ENCODE data around the gene JAZF1. TPM values are rescaled to one million over a fixed set of nuclear protein-coding genes. Genes with fewer than 3 reads are reported as not detected.

JAZF1 gene
- total and polyA plus RNA-seq, 9 of the 15 experiments (the other 6 are each of a cell fraction or from before 2014, with no cell fraction given): 0.04 to 0.64 (median 0.11) TPM; not detected in 3

DNA sequence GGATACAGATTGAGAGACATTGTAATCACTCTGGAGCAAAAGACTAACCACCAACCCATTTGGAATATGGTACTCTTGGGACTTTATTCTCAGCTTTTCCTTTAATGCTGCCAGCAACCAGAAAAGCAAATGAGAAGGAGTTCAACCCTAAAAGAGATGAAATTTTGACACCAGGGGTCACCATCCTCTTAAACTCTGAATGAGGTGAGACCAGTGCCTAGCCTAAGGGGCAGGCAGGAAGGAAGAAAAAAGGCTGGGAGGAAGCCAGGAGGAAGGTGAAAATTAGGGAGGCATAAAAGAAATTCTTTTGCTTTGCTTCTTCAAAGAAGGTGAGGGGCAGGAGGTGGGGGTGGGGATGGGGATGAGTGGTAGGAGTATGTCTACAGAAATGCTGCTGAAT is 135.8 kb downstream of the JAZF1 start:
- in situ Hi-C loops (cut with MboI) (no loop called here), intact Hi-C loops (cut with micrococcal nuclease) (no loop called here)
- Histone ChIP-seq H3K36me3 (ENCODE audit: control insufficient read depth, insufficient read depth, low read length) (no peaks in the 10 kb centered on the region), H3K9me3 (replicated peaks; ENCODE audit: control insufficient read depth, insufficient read depth, low read depth, low read length) (no peaks in the 10 kb centered on the region), H3K4me3 (no peak overlapping the region), H3K4me1 (replicated peaks in 1 of 2; ENCODE audit: control insufficient read depth in 2 of 2, insufficient read depth in 2 of 2, low read length in 2 of 2) (no peaks in the 10 kb centered on the region), H3K27me3 (ENCODE audit: control insufficient read depth in 2 of 2, insufficient read depth in 2 of 2, low read length in 2 of 2) (peaks cover 2 to 4% of the 10 kb centered on the region in 2 experiments; a peak in 2 of 5 replicates), H3K9ac (ENCODE audit: insufficient read depth in 1 of 2, low read depth in 2 of 2, low read length in 2 of 2) (no peak overlapping the region), H3K27ac (ENCODE audit: extremely low read depth, low read depth, low read length) (no peak overlapping the region), H3K4me2 (ENCODE audit: insufficient read depth, low read length) (no peak overlapping the region), H2AFZ (ENCODE audit: low read depth, low read length) (no peak overlapping the region), H3K9me1 (ENCODE audit: control insufficient read depth, insufficient read depth, low read length) (no peaks in the 10 kb centered on the region), H3K79me2 (ENCODE audit: control insufficient read depth, insufficient read depth, low read length) (no peaks in the 10 kb centered on the region), H4K20me1 (replicated peaks; ENCODE audit: control insufficient read depth, insufficient read depth, low read length) (no peaks in the 10 kb centered on the region)
- FAIRE-seq: no peak
- ChIA-PET CTCF (ENCODE audit: low intra/inter-chr PET ratio) (no interaction called here), POLR2A (interaction anchor here (0.7 to 1.2 kb wide), 3 partner anchors 17 to 39 kb away, joined by 3 to 4 read pairs (median 3); no protein-coding TSS in a partner anchor)
- DNase-seq (ENCODE audit: extremely low read depth in 1 of 4, low spot score in 3 of 4): no peak
- BruUV-seq (replicated peaks): no TSS peak
- no peak for ATAC-seq
- TF ChIP-seq RBM15 (IDR thresholded peaks at IDR 0.05; ENCODE audit: insufficient read depth, low read length) (no peak), HNRNPH1 (optimal IDR thresholded peaks at IDR 0.05; ENCODE audit: low read depth, low read length) (no peak), BACH1 (tag; IDR thresholded peaks at IDR 0.05) (no peak), ZNF224 (CRISPR knock-in tag; IDR thresholded peaks at IDR 0.05) (no peak), ZNF316 (IDR thresholded peaks at IDR 0.05) (no peak), ZNF584 (CRISPR knock-in tag; IDR thresholded peaks at IDR 0.05; ENCODE audit: low read depth) (no peak)
- TF ChIP-seq, protein P1, sequence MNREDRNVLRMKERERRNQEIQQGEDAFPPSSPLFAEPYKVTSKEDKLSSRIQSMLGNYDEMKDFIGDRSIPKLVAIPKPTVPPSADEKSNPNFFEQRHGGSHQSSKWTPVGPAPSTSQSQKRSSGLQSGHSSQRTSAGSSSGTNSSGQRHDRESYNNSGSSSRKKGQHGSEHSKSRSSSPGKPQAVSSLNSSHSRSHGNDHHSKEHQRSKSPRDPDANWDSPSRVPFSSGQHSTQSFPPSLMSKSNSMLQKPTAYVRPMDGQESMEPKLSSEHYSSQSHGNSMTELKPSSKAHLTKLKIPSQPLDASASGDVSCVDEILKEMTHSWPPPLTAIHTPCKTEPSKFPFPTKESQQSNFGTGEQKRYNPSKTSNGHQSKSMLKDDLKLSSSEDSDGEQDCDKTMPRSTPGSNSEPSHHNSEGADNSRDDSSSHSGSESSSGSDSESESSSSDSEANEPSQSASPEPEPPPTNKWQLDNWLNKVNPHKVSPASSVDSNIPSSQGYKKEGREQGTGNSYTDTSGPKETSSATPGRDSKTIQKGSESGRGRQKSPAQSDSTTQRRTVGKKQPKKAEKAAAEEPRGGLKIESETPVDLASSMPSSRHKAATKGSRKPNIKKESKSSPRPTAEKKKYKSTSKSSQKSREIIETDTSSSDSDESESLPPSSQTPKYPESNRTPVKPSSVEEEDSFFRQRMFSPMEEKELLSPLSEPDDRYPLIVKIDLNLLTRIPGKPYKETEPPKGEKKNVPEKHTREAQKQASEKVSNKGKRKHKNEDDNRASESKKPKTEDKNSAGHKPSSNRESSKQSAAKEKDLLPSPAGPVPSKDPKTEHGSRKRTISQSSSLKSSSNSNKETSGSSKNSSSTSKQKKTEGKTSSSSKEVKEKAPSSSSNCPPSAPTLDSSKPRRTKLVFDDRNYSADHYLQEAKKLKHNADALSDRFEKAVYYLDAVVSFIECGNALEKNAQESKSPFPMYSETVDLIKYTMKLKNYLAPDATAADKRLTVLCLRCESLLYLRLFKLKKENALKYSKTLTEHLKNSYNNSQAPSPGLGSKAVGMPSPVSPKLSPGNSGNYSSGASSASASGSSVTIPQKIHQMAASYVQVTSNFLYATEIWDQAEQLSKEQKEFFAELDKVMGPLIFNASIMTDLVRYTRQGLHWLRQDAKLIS (CRISPR knock-in tag; IDR thresholded peaks at IDR 0.05): no peak
- TF ChIP-seq, protein P2, sequence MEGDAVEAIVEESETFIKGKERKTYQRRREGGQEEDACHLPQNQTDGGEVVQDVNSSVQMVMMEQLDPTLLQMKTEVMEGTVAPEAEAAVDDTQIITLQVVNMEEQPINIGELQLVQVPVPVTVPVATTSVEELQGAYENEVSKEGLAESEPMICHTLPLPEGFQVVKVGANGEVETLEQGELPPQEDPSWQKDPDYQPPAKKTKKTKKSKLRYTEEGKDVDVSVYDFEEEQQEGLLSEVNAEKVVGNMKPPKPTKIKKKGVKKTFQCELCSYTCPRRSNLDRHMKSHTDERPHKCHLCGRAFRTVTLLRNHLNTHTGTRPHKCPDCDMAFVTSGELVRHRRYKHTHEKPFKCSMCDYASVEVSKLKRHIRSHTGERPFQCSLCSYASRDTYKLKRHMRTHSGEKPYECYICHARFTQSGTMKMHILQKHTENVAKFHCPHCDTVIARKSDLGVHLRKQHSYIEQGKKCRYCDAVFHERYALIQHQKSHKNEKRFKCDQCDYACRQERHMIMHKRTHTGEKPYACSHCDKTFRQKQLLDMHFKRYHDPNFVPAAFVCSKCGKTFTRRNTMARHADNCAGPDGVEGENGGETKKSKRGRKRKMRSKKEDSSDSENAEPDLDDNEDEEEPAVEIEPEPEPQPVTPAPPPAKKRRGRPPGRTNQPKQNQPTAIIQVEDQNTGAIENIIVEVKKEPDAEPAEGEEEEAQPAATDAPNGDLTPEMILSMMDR (IDR thresholded peaks at IDR 0.05 in 2 of 3, conservative IDR thresholded peaks at IDR 0.05 in 1 of 3; ENCODE audit: insufficient read depth in 2 of 3, low read depth in 1 of 3, low read length in 3 of 3): peak in 1 of 3 experiments; percentile 7; a peak in 1 of 6 replicates

Measured in K562 (cell line).